Measurements from ENCODE around the gene GAPT. TPM values are rescaled to one million over a fixed set of nuclear protein-coding genes. Genes with fewer than 3 reads are reported as not detected.

Gene GAPT
- total and polyA plus RNA-seq, 2 donors (not counting 3 experiments of a cell fraction or from before 2014, with no cell fraction given), result not detected

DNA sequence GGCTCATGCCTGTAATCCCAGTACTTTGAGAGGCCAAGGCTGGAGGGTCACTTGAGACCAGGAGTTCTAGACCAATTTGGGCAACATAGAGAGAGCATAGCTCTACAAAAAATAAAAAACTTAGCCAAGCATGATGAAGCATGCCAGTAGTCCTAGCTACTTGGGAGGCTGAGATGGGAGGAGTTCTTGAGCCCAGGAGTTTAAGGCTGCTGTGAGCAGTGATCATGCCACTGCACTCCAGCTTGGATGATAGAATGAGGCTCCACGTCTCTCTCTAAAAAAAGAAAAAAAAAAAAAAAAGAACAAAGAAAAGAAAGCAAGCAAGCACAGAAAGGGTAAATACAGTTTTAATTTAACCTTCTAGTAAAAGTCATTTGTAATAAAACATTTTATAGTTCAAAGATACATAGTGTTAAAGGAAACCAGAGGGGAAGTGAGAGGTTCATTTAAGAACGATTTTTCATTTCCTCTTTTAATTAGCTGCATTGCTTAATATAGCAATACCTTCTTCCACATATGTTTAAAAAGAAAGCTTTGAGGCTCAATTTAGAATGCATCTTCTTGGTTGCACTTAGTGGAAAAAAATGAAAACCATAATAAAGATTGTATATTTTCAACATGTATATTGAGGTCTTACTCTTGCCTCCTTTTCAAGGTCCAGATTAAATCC is 14.9 kb downstream of the GAPT start:
- no peaks in the 10 kb centered on the region for H4K20me1 ChIP-seq (replicated peaks; ENCODE audit: control insufficient read depth, extremely low read depth, insufficient read depth, low read length)
- H3K9ac ChIP-seq (replicated peaks; ENCODE audit: extremely low read depth, insufficient read depth, low read length), result no peak overlapping the region
- H3K4me1 ChIP-seq (ENCODE audit: control insufficient read depth, extremely low read depth, insufficient read depth, low read length), result no peaks in the 10 kb centered on the region
- no peak overlapping the region for H2AFZ ChIP-seq (ENCODE audit: low read depth, low read length)
- dilution Hi-C loops (cut with MboI; ENCODE audit: extremely low pct_ligation_motif_present, low sequenced_read_pairs) (no loop called here), intact Hi-C loops (cut with micrococcal nuclease) (no loop called here)
- BruUV-seq (replicated peaks), result no TSS peak
- H3K9me1 ChIP-seq (replicated peaks; ENCODE audit: control insufficient read depth, extremely low read depth, insufficient read depth, low read length), result no peaks in the 10 kb centered on the region
- H3K79me2 ChIP-seq (ENCODE audit: control insufficient read depth, insufficient read depth, low read length), result no peaks in the 10 kb centered on the region
- no peaks in the 10 kb centered on the region for H3K36me3 ChIP-seq (ENCODE audit: control insufficient read depth in 2 of 2, extremely low read depth in 1 of 2, insufficient read depth in 2 of 2, low read length in 2 of 2)
- POLR2A ChIA-PET, result no interaction called here
- no peak overlapping the region for H3K27ac ChIP-seq (ENCODE audit: insufficient read depth, low read depth, low read length)
- TF ChIP-seq POLR2A (IDR thresholded peaks at IDR 0.05; ENCODE audit: low read depth, low read length) (no peak), FOS (IDR thresholded peaks at IDR 0.05; ENCODE audit: borderline replicate concordance, insufficient read depth, low read length) (no peak), GATA2 (IDR thresholded peaks at IDR 0.05; ENCODE audit: insufficient read depth, insufficient read length, low read depth, low read length) (no peak), POLR2AphosphoS5 (IDR thresholded peaks at IDR 0.05; ENCODE audit: insufficient read depth, low read depth, low read length) (no peak), MYC (IDR thresholded peaks at IDR 0.05; ENCODE audit: low read depth, low read length) (no peak), JUN (IDR thresholded peaks at IDR 0.05; ENCODE audit: borderline replicate concordance, insufficient read depth, insufficient read length, low read depth) (no peak), EZH2 (IDR thresholded peaks at IDR 0.05; ENCODE audit: borderline replicate concordance, low read depth, low read length, severe bottlenecking) (no peak)
- TF ChIP-seq, protein P1, sequence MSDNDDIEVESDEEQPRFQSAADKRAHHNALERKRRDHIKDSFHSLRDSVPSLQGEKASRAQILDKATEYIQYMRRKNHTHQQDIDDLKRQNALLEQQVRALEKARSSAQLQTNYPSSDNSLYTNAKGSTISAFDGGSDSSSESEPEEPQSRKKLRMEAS (IDR thresholded peaks at IDR 0.05; ENCODE audit: insufficient read depth, insufficient read length), result no peak
- TF ChIP-seq, protein P2, sequence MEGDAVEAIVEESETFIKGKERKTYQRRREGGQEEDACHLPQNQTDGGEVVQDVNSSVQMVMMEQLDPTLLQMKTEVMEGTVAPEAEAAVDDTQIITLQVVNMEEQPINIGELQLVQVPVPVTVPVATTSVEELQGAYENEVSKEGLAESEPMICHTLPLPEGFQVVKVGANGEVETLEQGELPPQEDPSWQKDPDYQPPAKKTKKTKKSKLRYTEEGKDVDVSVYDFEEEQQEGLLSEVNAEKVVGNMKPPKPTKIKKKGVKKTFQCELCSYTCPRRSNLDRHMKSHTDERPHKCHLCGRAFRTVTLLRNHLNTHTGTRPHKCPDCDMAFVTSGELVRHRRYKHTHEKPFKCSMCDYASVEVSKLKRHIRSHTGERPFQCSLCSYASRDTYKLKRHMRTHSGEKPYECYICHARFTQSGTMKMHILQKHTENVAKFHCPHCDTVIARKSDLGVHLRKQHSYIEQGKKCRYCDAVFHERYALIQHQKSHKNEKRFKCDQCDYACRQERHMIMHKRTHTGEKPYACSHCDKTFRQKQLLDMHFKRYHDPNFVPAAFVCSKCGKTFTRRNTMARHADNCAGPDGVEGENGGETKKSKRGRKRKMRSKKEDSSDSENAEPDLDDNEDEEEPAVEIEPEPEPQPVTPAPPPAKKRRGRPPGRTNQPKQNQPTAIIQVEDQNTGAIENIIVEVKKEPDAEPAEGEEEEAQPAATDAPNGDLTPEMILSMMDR (IDR thresholded peaks at IDR 0.05; ENCODE audit: extremely low read depth in 1 of 2, insufficient read depth in 1 of 2, low read depth in 1 of 2, low read length in 2 of 2), result no peak
- H3K27me3 ChIP-seq (ENCODE audit: control insufficient read depth in 2 of 2, insufficient read depth in 2 of 2, low read length in 2 of 2), result peaks cover 3 to 5% of the 10 kb centered on the region in 2 experiments
- no peak for DNase-seq (ENCODE audit: low read depth, low spot score)
- FAIRE-seq, result no peak
- no peak overlapping the region for H3K4me3 ChIP-seq (replicated peaks in 1 of 3; ENCODE audit: insufficient read depth in 1 of 3, low read depth in 1 of 3, low read length in 3 of 3)
- H3K9me3 ChIP-seq (replicated peaks; ENCODE audit: control insufficient read depth, insufficient read depth, low read length), result no peaks in the 10 kb centered on the region
- no peak overlapping the region for H3K4me2 ChIP-seq (ENCODE audit: insufficient read depth, low read length)
- CTCF ChIA-PET, result interaction anchor here (1.1 kb wide), 2 partner anchors 9 to 1208 kb away, joined by 3 read pairs; no protein-coding TSS in a partner anchor

Measured in endothelial cell of umbilical vein (primary cell).